NOMO-1 (cell line): ENCODE results near the gene CT83.

ENCODE experiments used
- DNase-seq, 2 experiments: peaks; one replicate each; lab custom pipeline; 2025; ENCODE audit not compliant: unreplicated experiment in 2 of 2; lab: John Stamatoyannopoulos, UW

CT83 gene, protein sequence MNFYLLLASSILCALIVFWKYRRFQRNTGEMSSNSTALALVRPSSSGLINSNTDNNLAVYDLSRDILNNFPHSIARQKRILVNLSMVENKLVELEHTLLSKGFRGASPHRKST

DNA sequence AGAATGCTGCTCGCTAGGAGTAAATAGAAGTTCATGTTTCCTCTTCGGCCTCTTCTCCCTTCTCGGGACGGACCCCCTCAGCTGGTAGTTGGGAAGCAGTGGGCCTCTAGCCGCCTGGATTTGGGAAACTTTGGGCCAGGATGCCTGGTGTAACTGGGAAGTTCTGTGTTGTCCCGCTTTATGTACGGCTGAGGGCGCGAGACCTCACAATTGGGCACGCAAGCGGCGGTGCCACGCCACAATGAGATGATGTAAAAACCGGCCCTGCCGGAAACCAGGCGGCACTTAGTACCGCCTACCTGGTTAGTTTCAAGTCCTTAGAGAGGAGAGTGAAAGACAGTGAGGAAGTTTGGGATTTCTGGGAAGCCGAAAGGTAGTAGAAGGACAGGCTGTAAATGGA, at the start of gene CT83:
Gene CT83, minus strand, starts transcription at position 155 of the 400 bp plus-strand sequence. Its CDS starts 120 bp downstream, at position 35.
- no peak for DNase-seq

DNA sequence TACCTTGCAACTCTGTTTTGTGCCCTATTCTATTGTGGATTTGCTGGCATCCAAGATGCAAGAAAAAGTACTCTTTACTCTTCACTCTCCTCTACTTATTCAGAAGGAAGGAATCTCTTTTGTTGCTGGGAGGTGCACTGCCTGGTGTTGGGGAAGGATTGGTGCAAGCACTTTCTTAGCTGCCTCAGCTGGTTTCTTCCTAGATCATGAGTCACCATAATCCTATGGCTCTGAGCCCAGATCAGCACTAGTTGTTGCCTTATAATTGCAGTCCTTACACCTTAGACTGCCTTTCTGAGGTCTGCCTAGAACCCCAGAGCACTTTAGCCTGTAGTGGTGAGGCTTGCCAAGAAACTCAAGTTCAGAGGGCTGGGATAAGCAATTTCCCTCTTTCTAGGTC, 37.0 kb upstream of the CT83 start:
- DNase-seq = no peak

GRCh38 chrX:116493271-116493670, 30.5 kb upstream of the CT83 start:
- no peak for DNase-seq

GRCh38 chrX:116490104-116490503, 27.3 kb upstream of the CT83 start:
- peak in 1 of 2 experiments; percentile 3 for DNase-seq

DNA sequence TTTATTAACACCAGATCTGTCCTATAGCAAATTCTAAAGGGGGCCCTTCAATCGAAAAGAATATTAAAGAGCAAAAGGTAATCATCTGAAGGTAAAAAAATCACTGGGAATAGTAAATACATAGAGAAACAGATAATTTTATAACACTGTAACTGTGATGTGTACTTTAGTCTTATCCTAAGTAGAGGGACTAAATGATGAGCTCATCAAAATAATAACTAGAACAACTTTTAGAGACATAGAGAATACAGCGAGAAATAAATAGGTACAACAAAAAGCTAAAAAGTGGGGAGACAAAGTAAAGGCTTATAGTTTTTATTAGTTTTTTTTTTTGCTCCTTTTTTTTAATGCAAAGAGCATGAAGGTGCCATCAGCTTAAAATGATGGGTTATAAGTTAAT, 17.3 kb upstream of the CT83 start:
- DNase-seq = no peak

DNA sequence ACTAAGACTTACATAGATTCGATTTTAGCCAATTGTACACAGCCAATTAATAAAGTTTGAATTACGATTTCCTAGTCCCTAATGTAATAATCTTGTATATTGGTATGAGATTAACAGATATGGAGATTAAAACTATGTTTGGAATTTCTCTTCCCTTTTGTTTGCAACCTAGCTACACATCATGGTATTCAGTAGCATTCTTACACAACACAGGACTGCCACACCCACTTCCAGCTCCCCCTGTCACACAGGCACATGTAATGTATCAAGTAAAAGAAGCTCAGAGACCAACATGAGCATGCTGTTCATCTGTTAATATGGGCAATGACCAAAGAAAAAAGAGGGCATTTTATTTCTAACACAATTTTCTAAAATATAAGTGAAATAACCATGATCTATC, 13.6 kb downstream of the CT83 start:
- DNase-seq = no peak

GRCh38 chrX:116436358-116436816, 26.4 kb downstream of the CT83 start, which contains the start of gene SLC6A14:
SLC6A14 (plus strand) TSS chrX:116436606; CDS start chrX:116436710, 104 bp downstream.
- DNase-seq = no peak

- no peak for DNase-seq
These were observed 27.2 kb downstream of the CT83 start for GRCh38 chrX:116435597-116435996.

DNA sequence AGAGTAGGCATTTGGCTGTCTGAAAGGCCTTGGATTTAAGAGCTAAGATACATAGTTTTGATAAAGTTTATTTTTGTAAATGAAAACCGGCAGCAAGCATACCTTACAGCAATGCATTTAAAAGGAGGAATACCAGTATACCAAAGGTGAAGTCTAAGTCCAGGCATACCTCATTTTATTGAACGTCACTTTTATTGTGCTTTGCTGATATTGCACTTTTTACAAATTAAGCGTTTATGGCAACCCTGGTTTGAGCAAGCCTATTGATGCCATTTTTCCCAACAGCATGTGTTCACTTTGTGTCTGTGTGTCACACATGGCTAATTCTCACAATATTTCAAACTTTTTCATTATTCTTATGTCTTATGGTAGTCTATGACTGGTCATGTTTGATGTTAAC, 34.8 kb downstream of the CT83 start:
- no peak for DNase-seq

- DNase-seq = no peak
These were observed 44.8 kb downstream of the CT83 start for GRCh38 chrX:116417968-116418367.

- no peak for DNase-seq
These were observed 45.6 kb downstream of the CT83 start for GRCh38 chrX:116417214-116417613.

DNA sequence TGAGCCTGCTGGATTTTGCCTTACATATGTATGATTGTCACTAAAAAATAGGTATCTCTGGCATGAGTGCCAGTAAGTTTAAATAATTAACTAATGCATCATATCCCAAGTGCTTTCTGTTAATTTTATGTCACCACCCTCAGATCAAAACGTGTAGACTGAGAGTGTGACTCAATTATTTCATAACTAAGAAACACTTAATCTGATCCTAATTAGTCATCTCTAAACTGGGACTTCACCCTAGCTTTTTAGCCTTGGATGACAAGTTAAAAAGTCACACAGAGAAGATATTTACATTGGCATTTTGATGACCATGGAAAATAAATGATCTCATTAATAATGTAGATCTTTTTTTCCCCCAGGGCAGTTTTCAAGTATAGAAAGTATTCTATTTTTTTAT, 49.5 kb downstream of the CT83 start:
- no peak for DNase-seq
